Measurements from ENCODE around the gene CST9. TPM values are rescaled to one million over a fixed set of nuclear protein-coding genes. Genes with fewer than 3 reads are reported as not detected.

The CST9 gene
- total and polyA plus RNA-seq, 2 of the 13 experiments (the other 11 are each of a cell fraction or from before 2014, with no cell fraction given): 0.07 TPM; not detected in 1

- TF ChIP-seq MEIS1 (CRISPR knock-in tag; IDR thresholded peaks at IDR 0.05; ENCODE audit: borderline replicate concordance): no peak; the same call in 1 of the 2 replicates
- no peak for TF ChIP-seq NONO (IDR thresholded peaks at IDR 0.05)
- no peak; the same call in 1 of the 2 replicates for TF ChIP-seq NONO (CRISPR knock-in tag; conservative IDR thresholded peaks at IDR 0.05)
- no peak for TF ChIP-seq TBP (CRISPR knock-in tag; IDR thresholded peaks at IDR 0.05)
- TF ChIP-seq ZNF614 (CRISPR knock-in tag; IDR thresholded peaks at IDR 0.05; ENCODE audit: borderline replicate concordance): no peak
- no peak for TF ChIP-seq SRF (IDR thresholded peaks at IDR 0.05; ENCODE audit: low read depth, low read length)
- peak; percentile 88; the same call in 1 of the 2 replicates for TF ChIP-seq ZNF891 (CRISPR knock-in tag; IDR thresholded peaks at IDR 0.05)
- peak; percentile 20; the same call in 1 of the 2 replicates for TF ChIP-seq IRF2 (CRISPR knock-in tag; IDR thresholded peaks at IDR 0.05)
- TF ChIP-seq GFI1 (CRISPR knock-in tag; IDR thresholded peaks at IDR 0.05; ENCODE audit: borderline replicate concordance): peak; percentile 43; the same call in 1 of the 2 replicates
- peak; percentile 90 for TF ChIP-seq EHMT2 (IDR thresholded peaks at IDR 0.05; ENCODE audit: borderline replicate concordance, low read depth, low read length)
- peak; percentile 86 for TF ChIP-seq ZNF644 (CRISPR knock-in tag; IDR thresholded peaks at IDR 0.05; ENCODE audit: low read depth)
- no peak for TF ChIP-seq TBX3 (IDR thresholded peaks at IDR 0.05; ENCODE audit: borderline replicate concordance)
- TF ChIP-seq ZBTB20 (CRISPR knock-in tag; IDR thresholded peaks at IDR 0.05; ENCODE audit: borderline replicate concordance, low read depth): 0 out of 2 replicates have a peak, but pooled peaks have one; percentile 35
- no peak for TF ChIP-seq HMGA1 (CRISPR knock-in tag; conservative IDR thresholded peaks at IDR 0.05)
- TF ChIP-seq KMT2B (CRISPR knock-in tag; IDR thresholded peaks at IDR 0.05): no peak
- no peak for TF ChIP-seq MZF1 (CRISPR knock-in tag; IDR thresholded peaks at IDR 0.05; ENCODE audit: borderline replicate concordance)
- TF ChIP-seq ZNF136 (CRISPR knock-in tag; IDR thresholded peaks at IDR 0.05; ENCODE audit: low read depth): no peak
- TF ChIP-seq ZNF510 (CRISPR knock-in tag; IDR thresholded peaks at IDR 0.05; ENCODE audit: low read depth): no peak; the same call in 1 of the 2 replicates
- TF ChIP-seq ZNF18 (CRISPR knock-in tag; IDR thresholded peaks at IDR 0.05; ENCODE audit: insufficient replicate concordance): no peak
- TF ChIP-seq PHF21A (CRISPR knock-in tag; IDR thresholded peaks at IDR 0.05): peak; percentile 52; the same call in 1 of the 2 replicates
- TF ChIP-seq, protein P1, sequence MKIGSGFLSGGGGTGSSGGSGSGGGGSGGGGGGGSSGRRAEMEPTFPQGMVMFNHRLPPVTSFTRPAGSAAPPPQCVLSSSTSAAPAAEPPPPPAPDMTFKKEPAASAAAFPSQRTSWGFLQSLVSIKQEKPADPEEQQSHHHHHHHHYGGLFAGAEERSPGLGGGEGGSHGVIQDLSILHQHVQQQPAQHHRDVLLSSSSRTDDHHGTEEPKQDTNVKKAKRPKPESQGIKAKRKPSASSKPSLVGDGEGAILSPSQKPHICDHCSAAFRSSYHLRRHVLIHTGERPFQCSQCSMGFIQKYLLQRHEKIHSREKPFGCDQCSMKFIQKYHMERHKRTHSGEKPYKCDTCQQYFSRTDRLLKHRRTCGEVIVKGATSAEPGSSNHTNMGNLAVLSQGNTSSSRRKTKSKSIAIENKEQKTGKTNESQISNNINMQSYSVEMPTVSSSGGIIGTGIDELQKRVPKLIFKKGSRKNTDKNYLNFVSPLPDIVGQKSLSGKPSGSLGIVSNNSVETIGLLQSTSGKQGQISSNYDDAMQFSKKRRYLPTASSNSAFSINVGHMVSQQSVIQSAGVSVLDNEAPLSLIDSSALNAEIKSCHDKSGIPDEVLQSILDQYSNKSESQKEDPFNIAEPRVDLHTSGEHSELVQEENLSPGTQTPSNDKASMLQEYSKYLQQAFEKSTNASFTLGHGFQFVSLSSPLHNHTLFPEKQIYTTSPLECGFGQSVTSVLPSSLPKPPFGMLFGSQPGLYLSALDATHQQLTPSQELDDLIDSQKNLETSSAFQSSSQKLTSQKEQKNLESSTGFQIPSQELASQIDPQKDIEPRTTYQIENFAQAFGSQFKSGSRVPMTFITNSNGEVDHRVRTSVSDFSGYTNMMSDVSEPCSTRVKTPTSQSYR (CRISPR knock-in tag; IDR thresholded peaks at IDR 0.05; ENCODE audit: borderline replicate concordance): peak; percentile 87
- TF ChIP-seq ZFP91 (CRISPR knock-in tag; IDR thresholded peaks at IDR 0.05; ENCODE audit: borderline replicate concordance): peak; percentile 58; the same call in 1 of the 2 replicates
- TF ChIP-seq AGO2 (optimal IDR thresholded peaks at IDR 0.05; ENCODE audit: low read depth, low read length): no peak
- TF ChIP-seq ZNF207 (IDR thresholded peaks at IDR 0.05; ENCODE audit: borderline replicate concordance): no peak
Measured at GRCh38 chr20:23629542-23630391, 24.1 kb upstream of the CST9 start (continued).

Data from HepG2 (cell line).